ENCODE results near the gene CXXC5.

Gene CXXC5

DNA sequence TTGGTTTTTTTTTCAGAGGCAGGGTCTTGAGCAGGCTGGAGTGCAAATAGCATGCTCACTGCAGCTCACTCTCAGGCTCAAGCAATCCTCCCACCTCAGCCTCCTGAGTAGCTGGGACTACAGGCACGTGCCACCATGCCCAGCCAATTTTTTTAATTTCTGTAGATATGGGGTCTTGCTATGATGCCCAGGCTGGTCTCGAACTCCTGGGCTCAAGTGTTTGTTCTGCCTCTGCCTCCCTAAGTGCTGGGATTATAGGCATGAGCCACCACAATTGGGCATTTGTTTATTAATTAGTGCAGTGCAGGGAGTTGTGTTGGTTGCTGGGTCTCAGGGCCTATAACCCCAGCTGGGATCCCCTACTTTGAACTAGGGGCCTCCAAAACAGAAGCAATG is 47.0 kb downstream of the CXXC5 start:
- DNase-seq = no peak

GRCh38 chr5:139696167-139696893 is 48.2 kb downstream of the CXXC5 start:
- no peak for DNase-seq

DNA sequence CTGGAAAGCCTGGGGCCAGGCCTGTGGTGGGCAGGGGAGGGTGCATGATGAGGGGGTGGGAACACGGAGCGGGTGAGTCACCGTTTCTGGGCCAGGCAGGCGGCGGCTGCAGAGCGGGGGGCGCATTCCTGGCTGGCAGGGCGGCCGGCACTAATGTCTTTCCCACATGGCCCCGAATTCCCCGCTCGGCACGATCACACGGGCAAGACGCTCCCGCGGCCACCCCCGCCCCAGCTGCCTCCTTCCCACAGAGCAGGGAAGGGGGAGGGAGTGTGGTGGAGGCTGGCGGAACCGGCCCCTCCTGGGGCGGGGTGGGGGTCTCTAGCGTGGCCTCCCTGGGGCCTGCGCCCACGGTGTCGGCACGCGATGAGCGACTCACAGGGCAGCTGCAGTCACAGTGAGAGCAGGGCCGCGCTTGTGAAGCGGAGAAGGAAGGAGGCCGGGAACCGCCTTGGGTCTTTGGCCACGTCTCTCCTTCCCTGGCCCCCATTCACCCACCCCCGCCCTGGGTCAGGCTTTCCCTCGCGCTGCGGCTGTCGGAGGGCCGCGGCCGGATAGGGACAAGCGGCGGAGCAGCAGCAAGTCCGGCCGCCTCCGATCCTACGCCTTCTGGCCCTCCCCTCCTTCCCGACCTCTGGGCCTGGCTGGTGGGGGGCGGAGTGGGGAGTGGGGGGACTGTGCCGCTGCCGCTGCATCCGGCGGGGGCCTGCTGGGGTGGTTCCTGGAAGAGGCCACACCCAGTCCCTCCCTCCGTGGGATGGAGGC is 48.9 kb downstream of the CXXC5 start:
- no peak for DNase-seq

DNA sequence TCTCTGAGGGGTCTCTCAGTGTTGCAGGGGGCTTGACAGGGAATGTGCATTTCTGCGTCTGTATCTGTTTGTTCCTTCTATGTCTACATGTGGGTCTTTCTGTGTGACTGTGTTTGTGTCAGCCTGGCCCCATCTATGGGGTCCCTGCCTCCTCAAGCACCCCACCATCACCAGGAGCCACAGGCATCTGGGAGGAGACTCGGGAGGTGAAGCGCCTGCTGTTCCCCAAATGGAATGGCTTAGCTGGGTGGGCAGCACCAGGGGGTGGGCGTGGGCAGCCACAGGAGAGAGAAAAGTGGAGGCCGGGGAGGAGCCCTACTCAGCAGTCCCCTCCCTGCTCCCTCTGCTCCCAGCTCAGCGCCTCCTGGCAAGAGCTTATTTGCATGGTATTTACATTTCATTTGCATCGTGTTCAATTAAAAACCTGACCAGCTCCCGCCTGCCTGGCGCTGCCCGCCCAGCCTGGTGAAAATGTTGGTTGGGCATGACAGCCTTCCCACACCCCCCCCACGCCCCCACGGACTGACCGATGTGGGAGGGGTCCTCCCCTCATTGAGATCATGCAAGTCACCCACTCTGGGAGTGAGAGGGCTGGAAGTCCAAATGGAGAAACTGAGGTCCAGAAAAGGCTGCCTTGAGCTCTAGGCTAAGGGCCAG is 50.5 kb downstream of the CXXC5 start:
- DNase-seq = no peak

- no peak for DNase-seq
Observed at GRCh38 chr5:139699351-139699750, 51.2 kb downstream of the CXXC5 start.

DNA sequence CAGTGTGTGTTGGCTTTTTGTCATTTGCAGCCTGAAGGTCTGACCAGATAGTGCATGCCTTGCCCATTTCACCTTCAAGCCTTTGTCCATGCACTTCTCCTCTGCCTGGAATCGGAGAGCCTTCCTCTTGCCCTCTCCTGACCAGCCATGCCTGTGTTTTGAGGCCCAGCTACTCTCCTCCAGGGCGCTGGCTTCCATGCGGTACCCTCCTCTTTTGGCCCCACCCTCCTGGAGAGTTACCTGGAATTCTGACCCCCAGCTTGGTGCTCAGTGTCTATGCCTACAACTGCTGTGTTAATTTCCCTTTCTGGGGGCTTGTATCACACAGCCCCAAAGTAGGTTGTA is 52.5 kb downstream of the CXXC5 start:
- no peak for DNase-seq

GRCh38 chr5:139701056-139701741 is 53.0 kb downstream of the CXXC5 start:
- DNase-seq = no peak

- no peak for DNase-seq
Observed at GRCh38 chr5:139702548-139702947, 54.4 kb downstream of the CXXC5 start.

- DNase-seq = no peak
Observed at GRCh38 chr5:139704748-139705147, 56.6 kb downstream of the CXXC5 start.

- DNase-seq = no peak
Observed at GRCh38 chr5:139705191-139705590, 57.0 kb downstream of the CXXC5 start.

- no peak for DNase-seq
Observed at GRCh38 chr5:139705655-139706587, 57.8 kb downstream of the CXXC5 start.

DNA sequence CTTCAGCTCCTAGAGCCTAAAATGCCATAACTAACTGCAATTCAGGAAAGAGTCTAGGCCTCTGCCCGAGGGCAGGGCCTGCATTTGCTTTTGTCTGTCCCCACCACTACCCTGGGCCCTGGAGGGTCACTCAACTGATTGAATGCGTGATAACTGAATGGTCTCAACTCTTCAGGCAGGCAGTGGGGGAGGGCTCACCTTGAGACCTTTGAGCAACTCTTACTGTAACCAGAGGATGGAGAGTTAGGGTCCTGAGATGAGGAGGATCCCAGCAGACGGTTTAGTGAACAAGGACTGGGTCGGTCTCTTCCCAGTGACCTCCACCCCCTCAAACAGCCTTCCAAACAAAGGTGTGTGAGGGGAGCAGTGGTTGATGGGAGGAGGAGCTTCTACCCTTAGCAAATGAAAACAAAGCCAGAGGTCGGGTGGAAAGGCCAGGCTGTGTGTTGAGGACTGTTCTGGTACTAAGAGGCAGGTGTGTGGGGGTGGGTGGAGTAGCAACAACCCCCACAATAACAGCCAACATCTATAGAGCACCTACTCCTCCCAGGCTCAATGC is 59.4 kb downstream of the CXXC5 start:
- no peak for DNase-seq

DNA sequence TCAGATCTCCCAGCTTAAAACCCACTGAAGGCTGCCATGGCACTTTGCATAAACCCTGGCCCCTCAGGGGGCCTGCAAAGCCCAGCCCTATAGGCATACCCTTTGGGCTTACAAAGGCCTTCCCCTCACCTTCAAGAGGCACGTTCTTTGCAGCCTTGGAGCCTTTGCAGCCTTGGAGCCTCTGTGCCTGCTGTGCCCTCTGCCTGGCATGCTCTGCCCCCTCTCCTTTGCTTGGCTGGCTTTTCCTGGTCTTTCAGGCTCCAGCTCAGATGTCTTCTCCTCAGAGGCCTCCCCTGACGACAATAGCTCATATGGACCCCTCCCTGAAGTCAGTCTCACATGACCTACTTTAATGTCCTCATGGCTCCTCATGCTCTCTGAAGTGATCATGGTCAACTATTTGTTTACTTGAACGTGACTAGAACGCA is 60.3 kb downstream of the CXXC5 start:
- DNase-seq = no peak

GRCh38 chr5:139708877-139709581 is 60.9 kb downstream of the CXXC5 start:
- DNase-seq = peak; percentile 63

DNA sequence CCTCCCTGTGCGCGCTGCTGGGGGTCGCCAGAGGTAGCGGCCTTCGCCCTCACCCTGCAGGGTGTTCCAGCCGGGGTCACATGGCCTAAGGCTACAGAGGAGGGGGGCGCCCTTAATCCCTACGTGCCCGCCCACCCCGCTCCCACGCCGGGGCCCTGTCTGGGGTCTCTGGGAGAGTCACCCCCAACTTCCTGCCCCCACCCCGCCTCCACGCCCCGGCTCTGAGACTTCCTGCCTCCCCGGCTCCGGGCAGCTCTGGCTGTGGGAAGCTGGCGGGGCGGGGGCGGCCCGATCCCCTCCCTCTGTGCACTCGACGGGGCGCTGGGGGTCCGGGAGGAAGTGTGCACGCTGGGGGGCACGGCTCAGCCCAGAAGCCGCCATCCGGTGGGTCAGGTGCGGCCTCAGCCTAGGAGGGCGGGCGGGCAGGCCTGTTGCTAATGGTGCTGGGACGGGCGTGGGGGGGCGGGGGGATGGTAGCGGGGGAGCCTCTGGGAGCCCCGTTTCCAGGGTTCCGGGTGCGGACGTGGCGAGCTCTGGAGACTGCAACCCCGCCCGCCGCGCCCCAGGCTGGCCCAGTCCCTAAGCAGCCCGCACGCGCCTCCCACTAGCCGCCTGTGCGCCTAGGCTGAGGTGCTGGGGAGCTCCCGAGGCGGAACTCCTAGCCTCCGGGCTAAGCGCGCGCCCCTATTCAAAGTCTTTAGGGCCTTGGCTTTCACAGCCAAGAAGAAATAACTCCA is 61.6 kb downstream of the CXXC5 start:
- DNase-seq = peak; percentile 58

DNA sequence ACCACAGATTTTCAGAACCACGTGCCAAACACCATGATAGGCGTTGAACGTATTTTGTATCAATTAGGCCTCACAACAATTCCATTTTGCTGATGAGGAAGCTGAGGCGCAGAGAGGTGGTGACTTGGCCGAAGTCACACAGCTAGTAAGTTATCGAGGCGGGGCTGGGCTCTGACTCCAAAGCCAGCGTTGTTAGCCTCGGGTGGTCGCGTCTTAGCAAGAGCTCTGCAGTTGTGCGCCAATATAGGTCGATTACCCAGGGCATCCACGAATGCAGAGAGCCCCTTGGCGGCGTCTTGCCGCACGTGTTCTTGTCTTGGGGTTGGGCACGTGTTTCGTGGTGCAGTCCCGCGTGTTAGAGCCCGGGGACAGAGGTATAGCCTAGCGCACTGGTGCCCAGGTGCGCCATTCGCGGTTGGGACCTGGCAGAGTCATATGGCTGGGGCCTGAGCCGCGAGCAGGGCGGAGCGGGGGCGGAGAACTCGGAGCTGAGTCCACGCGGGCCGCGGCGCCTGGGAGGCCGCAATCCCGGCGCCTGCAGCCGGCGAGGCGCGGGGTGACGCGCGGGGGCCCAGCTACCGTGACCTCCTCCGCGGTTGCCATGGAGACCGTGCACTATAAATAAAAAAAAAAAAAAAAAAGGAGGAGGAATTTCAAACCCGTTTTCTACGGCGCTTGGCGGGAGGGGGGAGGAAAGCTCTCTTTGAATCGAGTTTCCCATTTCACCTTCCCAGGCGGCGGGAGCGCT is 62.3 kb downstream of the CXXC5 start:
- DNase-seq = peak; percentile 69

- DNase-seq = peak; percentile 79
Observed at GRCh38 chr5:139711067-139711905, 63.1 kb downstream of the CXXC5 start.

GRCh38 chr5:139711906-139712224 is 63.7 kb downstream of the CXXC5 start:
- no peak for DNase-seq

DNA sequence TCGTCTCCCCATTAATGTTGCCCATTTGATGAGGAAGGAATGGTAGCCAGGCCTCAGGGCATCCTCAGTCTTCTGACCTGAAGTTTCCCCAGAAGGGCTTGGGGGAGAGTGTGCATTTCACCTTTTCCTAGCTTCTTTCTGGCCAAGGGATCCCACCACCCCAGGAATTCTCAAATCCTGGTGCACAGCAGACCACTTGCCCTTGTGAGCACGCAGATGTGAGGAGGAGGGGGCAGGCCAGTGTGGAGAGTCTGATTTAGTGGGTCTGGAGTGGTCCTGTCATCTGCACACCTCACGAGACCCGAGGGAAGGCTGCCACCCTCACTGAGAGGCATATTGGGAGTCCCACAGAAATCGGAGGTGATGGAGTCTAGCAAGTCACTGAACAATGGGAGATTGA is 64.3 kb downstream of the CXXC5 start:
- no peak for DNase-seq

Measured in NCI-H2171 (cell line).